GM19397 (cell line): ENCODE results near the gene SPATA6L.

ENCODE experiments used
- ATAC-seq: cut with Tn5 transposase; IDR thresholded peaks from one replicate; pipeline ENCODE4 v1.9.1; 2021; ENCODE audit warnings: mild to moderate bottlenecking, moderate library complexity; ENCODE audit not compliant: unreplicated experiment

The SPATA6L gene

DNA sequence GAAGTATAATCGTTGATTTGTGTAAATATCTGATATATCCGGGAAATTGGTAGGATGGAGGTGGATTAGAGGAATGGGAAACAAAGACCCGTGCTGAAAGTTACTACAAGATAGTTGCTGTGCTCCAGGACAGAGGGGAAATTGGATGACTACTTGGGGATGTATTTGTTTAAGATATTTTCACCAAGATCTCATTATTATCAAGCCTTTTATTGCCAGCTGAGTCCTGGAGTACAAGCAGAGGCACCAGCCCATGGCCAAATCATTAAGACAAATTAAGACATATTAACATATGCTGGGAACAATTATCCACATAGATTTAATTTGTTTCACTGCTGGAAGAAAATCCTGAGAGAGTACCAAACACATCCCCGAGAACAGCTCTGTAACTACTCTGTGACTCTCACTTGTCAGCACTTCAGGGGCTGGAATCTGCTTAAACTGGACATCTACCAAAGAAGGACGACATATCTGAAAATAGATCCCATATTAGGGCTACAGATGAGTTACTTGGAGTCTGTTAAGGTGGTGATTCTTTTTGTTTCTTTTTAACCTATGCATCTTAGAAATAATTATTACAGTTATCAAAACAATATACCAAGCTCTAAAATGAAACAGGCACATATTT lies 107.8 kb downstream of the SPATA6L start:
- ATAC-seq, result no peak

DNA sequence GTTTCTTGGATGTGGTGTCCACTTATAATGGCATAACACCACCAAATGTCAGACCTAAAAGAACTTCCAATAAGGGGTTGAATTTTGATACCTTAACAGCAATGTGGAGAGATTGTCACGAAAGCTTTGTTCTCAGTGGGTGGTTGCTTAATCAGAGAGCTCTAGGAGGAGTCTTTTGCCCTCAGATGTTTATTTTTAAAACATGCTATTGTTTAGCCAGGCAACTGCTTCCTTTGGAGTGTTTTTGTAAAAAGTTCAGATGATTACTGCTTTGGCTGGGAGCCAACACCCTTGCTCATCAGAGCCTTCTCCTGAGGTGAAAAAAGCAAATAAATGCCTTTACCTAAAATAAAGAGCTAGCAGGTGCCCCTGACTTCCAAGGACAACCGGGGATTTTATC lies 111.0 kb downstream of the SPATA6L start:
- no peak for ATAC-seq

DNA sequence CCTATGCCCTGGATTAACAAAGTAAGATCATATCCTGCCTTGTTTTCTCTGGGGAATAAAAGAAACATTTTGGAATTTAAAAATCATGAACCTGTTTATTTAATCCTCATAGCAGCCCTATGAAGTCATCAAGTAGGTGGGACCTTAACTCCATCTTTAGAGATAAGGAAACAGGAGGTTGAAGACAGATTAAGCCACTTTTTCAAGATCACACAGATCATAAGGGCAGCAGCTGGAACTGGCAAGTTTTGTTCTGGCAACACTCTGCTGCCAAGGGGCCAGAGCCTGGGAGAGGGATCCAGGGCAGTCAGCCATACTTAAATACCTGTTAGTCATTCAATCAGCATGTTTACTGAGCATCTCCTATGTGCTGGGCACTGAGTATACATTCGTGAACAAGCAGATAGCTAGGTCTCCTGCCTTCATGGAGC lies 112.3 kb downstream of the SPATA6L start:
- no peak for ATAC-seq

DNA sequence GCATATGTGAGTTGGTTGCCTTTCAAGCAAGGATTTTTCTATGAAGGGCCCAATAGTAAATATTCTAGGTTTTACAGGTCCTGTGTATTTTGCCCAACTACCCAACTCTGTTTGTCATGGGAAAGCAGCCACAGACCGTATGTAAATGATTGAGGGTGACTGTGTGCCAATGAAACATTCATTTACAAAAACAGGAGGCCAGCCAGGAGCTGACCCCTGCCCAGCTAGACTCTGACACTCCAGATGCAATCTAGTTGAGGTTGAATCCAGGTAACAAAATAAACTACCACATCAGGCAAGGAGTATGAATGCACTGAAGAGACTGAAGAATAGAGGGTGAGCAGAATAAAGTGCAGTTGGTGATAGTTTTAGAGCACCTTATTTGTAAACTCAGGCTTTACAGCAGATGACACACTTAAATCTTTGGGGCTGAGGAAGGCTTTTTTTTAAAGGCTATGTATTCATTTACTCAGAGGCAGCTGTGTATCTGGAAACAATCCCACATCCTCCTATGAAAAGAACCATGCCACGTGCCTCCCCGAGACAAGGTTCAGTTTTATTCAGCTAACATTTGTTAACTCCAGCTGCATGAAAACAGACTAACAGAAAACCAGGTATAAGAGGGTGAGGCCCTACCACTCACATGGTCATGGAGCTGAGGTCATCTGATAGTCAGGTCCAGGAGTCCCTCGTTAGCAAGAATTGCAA lies 115.3 kb downstream of the SPATA6L start:
- ATAC-seq, result no peak

DNA sequence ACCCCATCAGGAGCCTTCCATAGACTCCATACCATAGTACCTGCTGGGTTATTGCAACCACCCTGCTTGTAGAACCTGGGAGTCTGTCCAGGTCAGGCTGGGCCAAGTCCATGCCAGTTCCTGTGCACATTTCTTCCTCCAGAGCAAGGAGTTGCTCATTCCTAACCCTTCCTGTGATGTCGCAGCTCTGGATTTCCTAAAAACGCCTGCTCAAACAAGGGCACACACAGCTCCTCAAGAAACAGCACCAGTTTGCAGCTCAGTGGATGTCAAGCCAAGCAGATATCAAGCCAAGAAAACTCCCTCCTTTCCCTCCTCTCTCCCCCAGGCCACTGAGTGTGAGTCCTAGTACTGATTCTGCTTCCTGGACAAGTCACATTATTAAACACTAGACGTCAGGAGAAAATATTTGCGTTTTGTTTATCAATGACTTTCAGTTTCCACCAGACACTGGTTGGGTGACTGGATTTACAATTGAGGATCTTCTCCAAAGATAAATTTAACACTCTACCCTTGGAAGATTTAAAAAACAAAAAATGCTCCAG lies 116.5 kb downstream of the SPATA6L start:
- ATAC-seq, result no peak

DNA sequence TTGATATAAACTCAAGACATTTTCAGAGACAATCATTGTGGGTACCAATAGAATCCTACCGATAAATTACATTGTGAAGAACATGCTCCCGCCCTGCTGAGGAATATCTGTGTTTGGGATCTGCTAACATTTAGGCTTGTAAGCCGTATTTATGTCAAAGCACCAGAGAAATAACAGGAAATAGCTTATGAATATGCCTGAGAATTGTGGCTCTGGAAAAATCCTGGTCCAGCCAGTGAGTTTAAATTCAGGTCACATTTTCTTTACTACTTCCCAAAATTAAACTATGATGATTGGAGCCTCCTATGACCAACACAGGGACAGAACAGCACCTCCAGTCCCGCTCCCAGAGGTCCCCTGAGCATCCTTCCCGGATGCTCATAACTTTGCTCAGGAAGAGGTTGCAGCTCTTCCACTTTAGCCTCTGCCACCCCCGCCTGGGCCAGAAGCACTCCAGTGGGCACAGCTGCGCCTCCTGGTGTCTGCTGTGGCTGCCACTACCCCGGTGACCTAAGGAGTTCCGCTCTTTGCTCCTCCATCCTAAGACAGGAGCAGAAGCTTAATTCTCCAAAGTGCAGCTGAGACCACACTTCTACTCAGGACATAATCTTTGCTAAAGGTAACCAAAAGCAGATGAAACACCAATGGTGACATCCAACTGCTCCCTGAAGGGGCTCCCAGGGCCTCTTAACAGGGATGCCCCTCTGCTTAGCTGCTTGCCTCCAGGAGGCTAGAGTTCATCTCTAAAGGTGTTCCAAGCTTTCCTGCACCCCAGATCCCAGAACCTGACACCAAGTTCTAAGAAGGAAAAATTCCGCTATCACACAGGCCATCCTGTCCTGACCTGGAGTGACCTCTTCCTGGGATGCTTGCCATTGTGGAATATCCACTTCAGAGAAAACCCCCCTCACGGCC lies 117.2 kb downstream of the SPATA6L start:
- no peak for ATAC-seq
